ENCODE results near the gene SDK2. TPM values are rescaled to one million over a fixed set of nuclear protein-coding genes. Genes with fewer than 3 reads are reported as not detected.

SDK2 gene
- total and polyA plus RNA-seq, 4 donors = 0.15 to 5.3 (median 2.5) TPM

GRCh38 chr17:73424571-73424970, 219.7 kb downstream of the SDK2 start:
- 78 to 82% methylated on average over 6 of the region's 6 CpGs for WGBS, 2 donors

GRCh38 chr17:73423806-73424205, 220.4 kb downstream of the SDK2 start:
- DNase-seq = peak in 1 of 2 donors; percentile 71
- intact Hi-C loops (cut with DNase I) = loop anchor here in 1 of 2 donors (10.0 kb wide), 1 partner anchor 221 kb away; the partner anchor contains the start of gene SDK2
- no peaks in the 10 kb centered on the region for H3K27me3 ChIP-seq (ENCODE audit: control insufficient read depth in 1 of 2, insufficient read depth in 2 of 2, low read length in 1 of 2)

More at GRCh38 chr17:73424571-73424970, 219.7 kb downstream of the SDK2 start:
- H3K27me3 ChIP-seq (ENCODE audit: control insufficient read depth in 1 of 2, insufficient read depth in 2 of 2, low read length in 1 of 2) = no peaks in the 10 kb centered on the region
- intact Hi-C loops (cut with DNase I) = loop anchor here in 1 of 2 donors (10.0 kb wide), 1 partner anchor 220 kb away; the partner anchor contains the start of gene SDK2
- no peaks in the 10 kb centered on the region for H3K9me3 ChIP-seq (ENCODE audit: control insufficient read depth, low read length)
- no peak overlapping the region for H3K4me3 ChIP-seq (ENCODE audit: low read length in 2 of 2)
- H3K4me1 ChIP-seq (ENCODE audit: control insufficient read depth in 1 of 2, insufficient read depth in 2 of 2, low read length in 2 of 2) = no peaks in the 10 kb centered on the region
- ATAC-seq (ENCODE audit: low FRiP score) (no peak), DNase-seq (peak in 1 of 2 donors; percentile 57)
- H3K27ac ChIP-seq (ENCODE audit: low read depth in 1 of 2, low read length in 2 of 2) = no peak overlapping the region
- H3K36me3 ChIP-seq (ENCODE audit: control insufficient read depth in 1 of 2, insufficient read depth in 2 of 2, low read length in 1 of 2) = no peaks in the 10 kb centered on the region

GRCh38 chr17:73423159-73423715, 221.0 kb downstream of the SDK2 start:
- Histone ChIP-seq H3K4me3 (ENCODE audit: low read length in 2 of 2) (no peak overlapping the region), H3K27me3 (ENCODE audit: control insufficient read depth in 1 of 2, insufficient read depth in 2 of 2, low read length in 1 of 2) (no peaks in the 10 kb centered on the region), H3K27ac (ENCODE audit: low read depth in 1 of 2, low read length in 2 of 2) (no peak overlapping the region), H3K9me3 (ENCODE audit: control insufficient read depth, low read length) (no peaks in the 10 kb centered on the region), H3K4me1 (ENCODE audit: control insufficient read depth in 1 of 2, insufficient read depth in 2 of 2, low read length in 2 of 2) (no peaks in the 10 kb centered on the region), H3K36me3 (ENCODE audit: control insufficient read depth in 1 of 2, insufficient read depth in 2 of 2, low read length in 1 of 2) (no peaks in the 10 kb centered on the region)
- DNase-seq = peak in 1 of 2 donors; percentile 53
- WGBS, 2 donors = 92 to 94% methylated on average over 18 of the region's 18 CpGs
- intact Hi-C loops (cut with DNase I) = loop anchor here in 1 of 2 donors (10.0 kb wide), 1 partner anchor 222 kb away; the partner anchor contains the start of gene SDK2
- ATAC-seq (ENCODE audit: low FRiP score) = no peak

More at GRCh38 chr17:73423806-73424205, 220.4 kb downstream of the SDK2 start:
- Histone ChIP-seq H3K9me3 (ENCODE audit: control insufficient read depth, low read length) (no peaks in the 10 kb centered on the region), H3K4me1 (ENCODE audit: control insufficient read depth in 1 of 2, insufficient read depth in 2 of 2, low read length in 2 of 2) (no peaks in the 10 kb centered on the region), H3K36me3 (ENCODE audit: control insufficient read depth in 1 of 2, insufficient read depth in 2 of 2, low read length in 1 of 2) (no peaks in the 10 kb centered on the region), H3K4me3 (ENCODE audit: low read length in 2 of 2) (no peak overlapping the region), H3K27ac (ENCODE audit: low read depth in 1 of 2, low read length in 2 of 2) (no peak overlapping the region)
- WGBS, 2 donors = 93 to 94% methylated on average over 19 of the region's 19 CpGs
- ATAC-seq (ENCODE audit: low FRiP score) = no peak

- no peaks in the 10 kb centered on the region for H3K36me3 ChIP-seq (ENCODE audit: control insufficient read depth in 1 of 2, insufficient read depth in 2 of 2, low read length in 1 of 2)
- H3K9me3 ChIP-seq (ENCODE audit: control insufficient read depth, low read length) = no peaks in the 10 kb centered on the region
- no peaks in the 10 kb centered on the region for H3K27me3 ChIP-seq (ENCODE audit: control insufficient read depth in 1 of 2, insufficient read depth in 2 of 2, low read length in 1 of 2)
- no peak for DNase-seq
- H3K27ac ChIP-seq (ENCODE audit: low read depth in 1 of 2, low read length in 2 of 2) = no peak overlapping the region
- H3K4me3 ChIP-seq (ENCODE audit: low read length in 2 of 2) = no peak overlapping the region
- H3K4me1 ChIP-seq (ENCODE audit: control insufficient read depth in 1 of 2, insufficient read depth in 2 of 2, low read length in 2 of 2) = no peaks in the 10 kb centered on the region
- 96% methylated on average over 12 of the region's 12 CpGs for WGBS, 2 donors
- intact Hi-C loops (cut with DNase I) = loop anchor here in 1 of 2 donors (10.0 kb wide), 1 partner anchor 223 kb away; the partner anchor contains the start of gene SDK2
- peak; percentile 11 for ATAC-seq (ENCODE audit: low FRiP score)
Observed at GRCh38 chr17:73422121-73422520, 222.1 kb downstream of the SDK2 start.

- no peaks in the 10 kb centered on the region for H3K36me3 ChIP-seq (ENCODE audit: control insufficient read depth in 1 of 2, insufficient read depth in 2 of 2, low read length in 1 of 2)
- intact Hi-C loops (cut with DNase I) = loop anchor here in 1 of 2 donors (10.0 kb wide), 1 partner anchor 224 kb away; the partner anchor contains the start of gene SDK2
- no peaks in the 10 kb centered on the region for H3K9me3 ChIP-seq (ENCODE audit: control insufficient read depth, low read length)
- DNase-seq (peak in 1 of 2 donors; percentile 24), ATAC-seq (ENCODE audit: low FRiP score) (no peak)
- 88 to 94% methylated on average over 9 of the region's 9 CpGs for whole genome bisulfite sequencing, 2 donors
- H3K27me3 ChIP-seq (ENCODE audit: control insufficient read depth in 1 of 2, insufficient read depth in 2 of 2, low read length in 1 of 2) = no peaks in the 10 kb centered on the region
- H3K4me1 ChIP-seq (ENCODE audit: control insufficient read depth in 1 of 2, insufficient read depth in 2 of 2, low read length in 2 of 2) = no peaks in the 10 kb centered on the region
- H3K4me3 ChIP-seq (ENCODE audit: low read length in 2 of 2) = no peak overlapping the region
- H3K27ac ChIP-seq (ENCODE audit: low read depth in 1 of 2, low read length in 2 of 2) = no peak overlapping the region
Observed at GRCh38 chr17:73420897-73421296, 223.3 kb downstream of the SDK2 start.

GRCh38 chr17:73419881-73420280, 224.4 kb downstream of the SDK2 start:
- H3K36me3 ChIP-seq (ENCODE audit: control insufficient read depth in 1 of 2, insufficient read depth in 2 of 2, low read length in 1 of 2) = no peaks in the 10 kb centered on the region
- 26 to 51% methylated on average over 9 of the region's 9 CpGs for WGBS, 2 donors
- no peak for ATAC-seq (ENCODE audit: low FRiP score)
- H3K4me1 ChIP-seq (ENCODE audit: control insufficient read depth in 1 of 2, insufficient read depth in 2 of 2, low read length in 2 of 2) = no peaks in the 10 kb centered on the region
- no peak overlapping the region for H3K4me3 ChIP-seq (ENCODE audit: low read length in 2 of 2)
- DNase-seq = peak in 1 of 2 donors; percentile 52
- no peaks in the 10 kb centered on the region for H3K27me3 ChIP-seq (ENCODE audit: control insufficient read depth in 1 of 2, insufficient read depth in 2 of 2, low read length in 1 of 2)
- intact Hi-C loops (cut with DNase I) = loop anchor here in 1 of 2 donors (10.0 kb wide), 1 partner anchor 225 kb away; the partner anchor contains the start of gene SDK2
- H3K9me3 ChIP-seq (ENCODE audit: control insufficient read depth, low read length) = no peaks in the 10 kb centered on the region
- no peak overlapping the region for H3K27ac ChIP-seq (ENCODE audit: low read depth in 1 of 2, low read length in 2 of 2)

- 87 to 90% methylated on average over 10 of the region's 10 CpGs for WGBS, 2 donors
- Histone ChIP-seq H3K9me3 (ENCODE audit: control insufficient read depth, low read length) (no peaks in the 10 kb centered on the region), H3K4me1 (ENCODE audit: control insufficient read depth in 1 of 2, insufficient read depth in 2 of 2, low read length in 2 of 2) (no peaks in the 10 kb centered on the region), H3K4me3 (ENCODE audit: low read length in 2 of 2) (no peak overlapping the region), H3K27ac (ENCODE audit: low read depth in 1 of 2, low read length in 2 of 2) (no peak overlapping the region), H3K27me3 (ENCODE audit: control insufficient read depth in 1 of 2, insufficient read depth in 2 of 2, low read length in 1 of 2) (no peaks in the 10 kb centered on the region), H3K36me3 (ENCODE audit: control insufficient read depth in 1 of 2, insufficient read depth in 2 of 2, low read length in 1 of 2) (no peaks in the 10 kb centered on the region)
- ATAC-seq (ENCODE audit: low FRiP score) (no peak), DNase-seq (peak in 1 of 2 donors; percentile 39)
- intact Hi-C loops (cut with DNase I) = no loop called here
Observed at GRCh38 chr17:73419051-73419450, 225.2 kb downstream of the SDK2 start.

- no peaks in the 10 kb centered on the region for H3K27me3 ChIP-seq (ENCODE audit: control insufficient read depth in 1 of 2, insufficient read depth in 2 of 2, low read length in 1 of 2)
- no peaks in the 10 kb centered on the region for H3K36me3 ChIP-seq (ENCODE audit: control insufficient read depth in 1 of 2, insufficient read depth in 2 of 2, low read length in 1 of 2)
- intact Hi-C loops (cut with DNase I) = no loop called here
- H3K27ac ChIP-seq (ENCODE audit: low read depth in 1 of 2, low read length in 2 of 2) = no peak overlapping the region
- ATAC-seq (ENCODE audit: low FRiP score) = no peak
- WGBS, 2 donors = 97% methylated on average over 15 of the region's 15 CpGs
- peak in 1 of 2 donors; percentile 51 for DNase-seq
- H3K4me3 ChIP-seq (ENCODE audit: low read length in 2 of 2) = no peak overlapping the region
- H3K9me3 ChIP-seq (ENCODE audit: control insufficient read depth, low read length) = no peaks in the 10 kb centered on the region
- no peaks in the 10 kb centered on the region for H3K4me1 ChIP-seq (ENCODE audit: control insufficient read depth in 1 of 2, insufficient read depth in 2 of 2, low read length in 2 of 2)
Observed at GRCh38 chr17:73415782-73416181, 228.5 kb downstream of the SDK2 start.
